H9 (cell line): ENCODE measurements around the gene ANKRD27. TPM values are rescaled to one million over a fixed set of nuclear protein-coding genes. Genes with fewer than 3 reads are reported as not detected.

Source experiments
- DNase-seq: peaks from one replicate; pipeline ENCODE4 v3.0.0-alpha.2; 2017
- H2AFZ ChIP-seq: one replicate; pipeline ENCODE4 v1.6.1; 2013; ENCODE audit warnings: mild to moderate bottlenecking, low read length, control low read depth, moderate library complexity
- H2AK5ac ChIP-seq: 2 replicates; pipeline ENCODE4 v1.6.1; 2013; ENCODE audit warnings: low read length, control low read depth, mixed read lengths; ENCODE audit not compliant: insufficient read length
- H2BK120ac ChIP-seq: one replicate; pipeline ENCODE4 v1.6.1; 2013; ENCODE audit warnings: low read depth, mild to moderate bottlenecking, low read length, control low read depth, inconsistent platforms; ENCODE audit not compliant: poor library complexity, severe bottlenecking
- H2BK12ac ChIP-seq: 2 replicates; pipeline ENCODE4 v1.6.1; 2013; ENCODE audit warnings: low read length, control low read depth, mixed read lengths, low read depth; ENCODE audit not compliant: insufficient read length
- H2BK15ac ChIP-seq: 2 replicates; pipeline ENCODE4 v1.6.1; 2013; ENCODE audit warnings: low read depth, low read length, control low read depth
- H2BK20ac ChIP-seq: one replicate; pipeline ENCODE4 v1.6.1; 2013; ENCODE audit warnings: low read depth, mild to moderate bottlenecking, low read length, control low read depth, inconsistent platforms; ENCODE audit not compliant: poor library complexity, severe bottlenecking
- H2BK5ac ChIP-seq: 2 replicates; pipeline ENCODE4 v1.6.1; 2013; ENCODE audit warnings: low read length, control low read depth, mixed read lengths; ENCODE audit not compliant: insufficient read length
- H3K14ac ChIP-seq: 2 replicates; pipeline ENCODE4 v1.6.1; 2013; ENCODE audit warnings: low read length, control low read depth; ENCODE audit not compliant: insufficient read depth
- H3K18ac ChIP-seq: 2 replicates; pipeline ENCODE4 v1.6.1; 2013; ENCODE audit warnings: low read depth, mild to moderate bottlenecking, mixed read lengths, low read length, control low read depth; ENCODE audit not compliant: insufficient read length
- H3K23ac ChIP-seq: 2 replicates; pipeline ENCODE4 v1.6.1; 2013; ENCODE audit warnings: low read length, control low read depth, mixed read lengths, low read depth; ENCODE audit not compliant: insufficient read length
- H3K23me2 ChIP-seq: 2 replicates; pipeline ENCODE4 v1.6.1; 2013; ENCODE audit warnings: low read depth, mild to moderate bottlenecking, mixed read lengths, low read length, control low read depth; ENCODE audit not compliant: insufficient read length, poor library complexity, severe bottlenecking
- H3K27ac ChIP-seq: 2 replicates; pipeline ENCODE4 v1.5.1; 2013; ENCODE audit warnings: low read length, control low read depth, mixed read lengths, low read depth; ENCODE audit not compliant: insufficient read length
- H3K27me3 ChIP-seq: 2 replicates; pipeline ENCODE4 v1.6.1; 2013; ENCODE audit warnings: low read length, control low read depth, inconsistent platforms; ENCODE audit not compliant: insufficient read depth
- H3K4ac ChIP-seq: 2 replicates; pipeline ENCODE4 v1.6.1; 2013; ENCODE audit warnings: low read depth, mild to moderate bottlenecking, control low read depth, inconsistent platforms, low read length, moderate library complexity
- H3K4me1 ChIP-seq: 2 replicates; pipeline ENCODE4 v1.6.1; 2013; ENCODE audit warnings: low read length, control low read depth, inconsistent platforms; ENCODE audit not compliant: insufficient read depth
- H3K4me2 ChIP-seq: 2 replicates; pipeline ENCODE4 v1.6.1; 2013; ENCODE audit warnings: low read length, control low read depth, mixed read lengths; ENCODE audit not compliant: insufficient read length, insufficient read depth
- H3K56ac ChIP-seq: 2 replicates; pipeline ENCODE4 v1.6.1; 2013; ENCODE audit warnings: low read depth, mild to moderate bottlenecking, mixed read lengths, low read length, control low read depth; ENCODE audit not compliant: insufficient read length
- H3K79me1 ChIP-seq: 2 replicates; pipeline ENCODE4 v1.6.1; 2013; ENCODE audit warnings: low read depth, mild to moderate bottlenecking, moderate library complexity, low read length, control low read depth, inconsistent platforms; ENCODE audit not compliant: insufficient read depth, poor library complexity, severe bottlenecking
- H3K79me2 ChIP-seq: 2 replicates; pipeline ENCODE4 v1.6.1; 2013; ENCODE audit warnings: low read length, control low read depth, inconsistent platforms; ENCODE audit not compliant: insufficient read depth
- H3K9ac ChIP-seq: 2 replicates; pipeline ENCODE4 v1.6.1; 2013; ENCODE audit warnings: low read length, control low read depth, mixed read lengths; ENCODE audit not compliant: insufficient read length; ENCODE audit errors: extremely low read depth
- H3K9me3 ChIP-seq: one replicate; pipeline ENCODE4 v1.6.1; 2013; ENCODE audit warnings: low read depth, low read length, inconsistent platforms; ENCODE audit not compliant: control insufficient read depth
- H3T11ph ChIP-seq: one replicate; pipeline ENCODE4 v1.6.1; 2013; ENCODE audit warnings: mild to moderate bottlenecking, low read length, control low read depth, inconsistent platforms
- H4K20me1 ChIP-seq: one replicate; pipeline ENCODE4 v1.6.1; 2013; ENCODE audit not compliant: control insufficient read depth, insufficient read length, insufficient read depth
- H4K5ac ChIP-seq: 2 replicates; pipeline ENCODE4 v1.6.1; 2013; ENCODE audit warnings: low read depth, mild to moderate bottlenecking, mixed read lengths, low read length, control low read depth; ENCODE audit not compliant: insufficient read length
- H4K8ac ChIP-seq: replicated peaks from 2 replicates; pipeline ENCODE4 v1.6.1; 2013; ENCODE audit warnings: low read length, control low read depth, mixed read lengths, low read depth; ENCODE audit not compliant: insufficient read length
- H4K91ac ChIP-seq: 2 replicates; pipeline ENCODE4 v1.6.1; 2013; ENCODE audit warnings: low read depth, mild to moderate bottlenecking, moderate library complexity, mixed read lengths, low read length, control low read depth; ENCODE audit not compliant: insufficient read length
- H3K27ac Mint-ChIP-seq, 3 experiments: 2 replicates in 2 of 3; 3 replicates in 1 of 3; pipeline ENCODE4 v1.8.0; 2020 to 2021; ENCODE audit warnings: mixed read lengths in 3 of 3, mild to moderate bottlenecking in 1 of 3, moderate library complexity in 1 of 3
- H3K27me3 Mint-ChIP-seq: 2 replicates; pipeline ENCODE4 v1.8.0; 2021; ENCODE audit warnings: low read depth, mild to moderate bottlenecking, moderate library complexity, mixed read lengths
- H3K36me3 Mint-ChIP-seq, 3 experiments: 2 replicates in 2 of 3; 3 replicates in 1 of 3; pipeline ENCODE4 v1.8.0; 2020 to 2021; ENCODE audit warnings: low read depth in 3 of 3, mixed read lengths in 3 of 3; ENCODE audit not compliant: insufficient read depth in 1 of 3
- H3K4me1 Mint-ChIP-seq, 2 experiments: 2 replicates each; pipeline ENCODE4 v1.8.0; 2020; ENCODE audit warnings: mixed read lengths in 2 of 2
- H3K4me3 Mint-ChIP-seq, 2 experiments: 2 replicates in 1 of 2; 3 replicates in 1 of 2; pipeline ENCODE4 v1.8.0; 2020 to 2021; ENCODE audit warnings: mild to moderate bottlenecking in 2 of 2, mixed read lengths in 2 of 2, moderate library complexity in 1 of 2
- H3K9me3 Mint-ChIP-seq, 2 experiments: 2 replicates in 1 of 2; 3 replicates in 1 of 2; pipeline ENCODE4 v1.8.0; 2020; ENCODE audit warnings: mild to moderate bottlenecking in 2 of 2, mixed read lengths in 2 of 2, moderate library complexity in 1 of 2
- WGBS: extraction: QIAGEN DNeasy Blood & Tissue Kit; methylation state at CpG from one replicate; pipeline ENCODE4 v1.1.7; 2013; ENCODE audit warnings: missing lambda C conversion rate, low lambda C conversion rate, mixed read lengths; ENCODE audit not compliant: insufficient read length; ENCODE audit errors: extremely low coverage; 5-methylcytosine and 5-hydroxymethylcytosine counted together
- total RNA-seq: library from RNA; stranded (reverse); gene quantifications from 2 replicates; pipeline ENCODE4 v1.2.1, GENCODE V29; 2021
- TF ChIP-seq, protein P1 (sequence below): fragments of 200-600 bp; sonication (generic); conservative IDR thresholded peaks from 3 replicates; pipeline ENCODE4 v1.8.0; 2021; ENCODE audit warnings: antibody characterized with exemption, mild to moderate bottlenecking

The ANKRD27 gene
- total RNA-seq, 1 experiment from 2014 or later: 40.7 TPM

DNA sequence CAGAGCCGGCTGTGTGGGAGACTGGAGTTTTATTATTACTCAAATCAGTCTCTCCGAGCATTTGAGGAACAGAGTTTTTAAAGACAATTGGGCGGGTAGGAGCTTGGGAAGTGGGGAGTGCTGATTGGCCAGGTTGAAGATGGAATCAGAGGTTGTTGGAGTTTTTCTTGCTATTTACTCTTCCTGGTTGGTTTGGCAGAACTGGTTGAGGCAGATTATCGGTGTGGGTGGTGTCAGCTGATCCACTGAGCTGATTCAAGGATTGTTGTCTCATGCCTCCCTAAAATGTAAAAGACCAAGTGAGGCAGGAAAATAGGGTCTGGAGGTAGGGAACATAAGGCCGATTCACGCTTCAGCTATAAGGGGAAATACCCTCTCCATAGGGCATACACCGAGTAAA lies 43.3 kb upstream of the ANKRD27 start:
- H3K36me3 Mint-ChIP-seq: no peaks in the 10 kb centered on the region; a peak in 2 of 7 replicates
- WGBS: no CpG with 5 or more reads among the region's 7 CpGs
- no peak overlapping the region; a peak in 1 of 5 replicates for H3K4me3 Mint-ChIP-seq
- H3K4me1 Mint-ChIP-seq: peaks cover 5 to 12% of the 10 kb centered on the region in 2 experiments
- Histone ChIP-seq H2AFZ (no peak overlapping the region), H3K4me2 (no peak overlapping the region), H4K20me1 (no peaks in the 10 kb centered on the region), H3K56ac (no peak overlapping the region), H4K91ac (no peak overlapping the region), H3K23ac (no peak overlapping the region), H3K27me3 (no peaks in the 10 kb centered on the region), H2BK20ac (no peak overlapping the region), H3K79me1 (no peaks in the 10 kb centered on the region), H2AK5ac (no peak overlapping the region), H3K23me2 (no peaks in the 10 kb centered on the region), H3K9ac (no peak overlapping the region), H3K79me2 (no peaks in the 10 kb centered on the region), H2BK12ac (no peak overlapping the region), H2BK120ac (no peak overlapping the region), H3K27ac (no peak overlapping the region), H3T11ph (no peak overlapping the region), H4K5ac (no peak overlapping the region), H3K9me3 (no peaks in the 10 kb centered on the region), H3K18ac (no peak overlapping the region), H3K4me1 (no peaks in the 10 kb centered on the region), H3K4ac (no peak overlapping the region), H4K8ac (no peak overlapping the region), H3K14ac (no peak overlapping the region; the same call in 1 of the 2 replicates), H2BK5ac (no peak overlapping the region), H2BK15ac (no peak overlapping the region)
- no peaks in the 10 kb centered on the region for H3K27me3 Mint-ChIP-seq
- peak overlapping the region; percentile 11 to 73 (median 73); a peak in 5 of 7 replicates for H3K27ac Mint-ChIP-seq
- TF ChIP-seq, protein P1, sequence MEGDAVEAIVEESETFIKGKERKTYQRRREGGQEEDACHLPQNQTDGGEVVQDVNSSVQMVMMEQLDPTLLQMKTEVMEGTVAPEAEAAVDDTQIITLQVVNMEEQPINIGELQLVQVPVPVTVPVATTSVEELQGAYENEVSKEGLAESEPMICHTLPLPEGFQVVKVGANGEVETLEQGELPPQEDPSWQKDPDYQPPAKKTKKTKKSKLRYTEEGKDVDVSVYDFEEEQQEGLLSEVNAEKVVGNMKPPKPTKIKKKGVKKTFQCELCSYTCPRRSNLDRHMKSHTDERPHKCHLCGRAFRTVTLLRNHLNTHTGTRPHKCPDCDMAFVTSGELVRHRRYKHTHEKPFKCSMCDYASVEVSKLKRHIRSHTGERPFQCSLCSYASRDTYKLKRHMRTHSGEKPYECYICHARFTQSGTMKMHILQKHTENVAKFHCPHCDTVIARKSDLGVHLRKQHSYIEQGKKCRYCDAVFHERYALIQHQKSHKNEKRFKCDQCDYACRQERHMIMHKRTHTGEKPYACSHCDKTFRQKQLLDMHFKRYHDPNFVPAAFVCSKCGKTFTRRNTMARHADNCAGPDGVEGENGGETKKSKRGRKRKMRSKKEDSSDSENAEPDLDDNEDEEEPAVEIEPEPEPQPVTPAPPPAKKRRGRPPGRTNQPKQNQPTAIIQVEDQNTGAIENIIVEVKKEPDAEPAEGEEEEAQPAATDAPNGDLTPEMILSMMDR: no peak
- DNase-seq: no peak
- peaks cover 0 to 5% of the 10 kb centered on the region in 2 experiments; a peak in 1 of 5 replicates for H3K9me3 Mint-ChIP-seq
